NCI-H1105 (cell line): ENCODE data around the gene SOCS4.
"Not testable (repeated sequence)": the region's sequence is repeated elsewhere in the genome, so short reads cannot be mapped to it uniquely, and the experiment has no call there.

ENCODE experiments used
- DNase-seq: peaks from one replicate; lab custom pipeline; 2025; lab: John Stamatoyannopoulos, UW

SOCS4 gene

DNA sequence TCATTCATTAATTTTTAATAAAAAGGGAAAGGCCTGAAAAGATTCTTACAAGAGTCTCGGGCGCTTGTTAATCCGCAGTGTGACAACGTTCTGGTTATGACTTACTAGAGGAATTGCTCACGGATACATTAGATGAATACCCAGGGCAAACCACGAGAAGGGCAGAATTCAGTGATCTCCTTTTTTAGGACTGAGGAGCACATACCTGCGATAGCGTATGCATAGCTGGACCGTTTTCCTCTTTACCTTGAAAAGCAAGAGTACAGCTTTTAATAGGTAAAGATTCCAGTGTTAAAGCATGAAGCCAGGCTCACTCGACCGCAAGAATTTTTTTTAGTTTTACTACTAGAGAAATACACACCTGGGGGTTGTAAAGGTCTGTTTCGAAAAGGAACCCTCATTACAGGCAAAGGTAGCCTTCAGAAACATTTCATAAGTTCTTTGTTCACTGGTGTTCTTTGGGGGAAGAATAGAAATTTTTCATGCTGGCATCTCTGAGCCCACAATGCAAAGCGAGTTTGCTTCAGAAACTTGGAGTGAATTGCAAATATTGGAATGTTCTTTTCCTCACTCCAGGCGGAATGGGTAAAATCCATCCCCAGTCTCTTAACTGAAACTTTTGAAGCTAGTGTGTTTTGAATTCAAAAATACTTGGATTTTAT, 25.4 kb downstream of the SOCS4 start:
- no peak for DNase-seq

DNA sequence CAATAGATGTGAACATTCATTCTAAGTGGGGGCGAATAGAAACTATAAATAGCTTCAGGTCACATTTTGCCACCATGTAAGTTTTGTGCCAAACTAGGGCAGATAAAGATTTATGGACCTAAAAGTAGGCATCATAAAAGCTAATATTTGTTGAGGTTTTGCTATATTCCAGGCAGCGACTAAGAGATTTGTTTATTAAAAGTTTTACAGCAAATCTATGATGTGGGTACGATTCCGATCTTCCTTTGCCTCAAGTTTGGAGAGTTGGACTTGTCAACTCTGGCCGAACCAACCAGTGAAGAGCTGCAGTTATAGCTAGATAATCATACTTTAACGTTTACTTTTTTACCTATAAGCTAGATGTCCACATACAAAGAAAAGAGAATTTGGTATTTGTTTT, 26.0 kb downstream of the SOCS4 start:
- DNase-seq: no peak

DNA sequence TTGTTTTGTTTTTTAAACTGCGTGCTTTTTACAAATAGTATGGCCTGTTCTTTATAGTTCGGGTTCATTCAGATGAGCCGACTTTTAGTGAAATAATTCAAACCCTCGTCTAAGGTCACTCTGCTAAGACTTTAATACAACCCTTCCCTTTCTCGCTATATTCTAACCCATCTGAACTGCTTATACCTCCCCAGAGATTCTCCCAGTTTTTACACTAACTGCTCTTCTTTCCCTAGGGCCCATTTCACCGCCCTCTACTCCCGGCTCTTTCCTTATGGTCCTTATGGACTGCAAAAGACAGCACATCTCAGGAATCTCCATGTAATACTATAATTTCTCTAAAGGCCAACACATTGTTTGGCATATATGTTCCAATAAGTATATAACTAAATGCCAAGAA, 26.5 kb downstream of the SOCS4 start:
- no peak for DNase-seq

DNA sequence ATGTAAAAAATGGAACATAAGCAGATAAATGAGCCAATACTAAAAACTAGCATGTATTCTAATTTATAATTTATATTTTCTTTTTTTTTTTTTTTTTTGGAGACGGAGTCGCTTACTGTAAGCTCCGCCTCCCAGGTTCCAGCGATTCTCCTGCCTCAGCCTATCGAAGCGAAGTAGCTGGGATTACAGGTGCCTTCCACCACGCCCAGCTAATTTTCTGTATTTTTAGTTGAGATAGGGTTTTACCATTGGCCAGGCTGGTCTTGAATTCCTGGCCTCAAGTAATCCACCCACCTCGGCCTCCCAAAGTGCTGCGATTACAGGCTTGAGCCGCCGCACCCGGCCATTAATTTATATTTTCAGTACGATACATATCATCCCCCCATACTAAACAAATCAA, 27.1 kb downstream of the SOCS4 start:
- no peak for DNase-seq

DNA sequence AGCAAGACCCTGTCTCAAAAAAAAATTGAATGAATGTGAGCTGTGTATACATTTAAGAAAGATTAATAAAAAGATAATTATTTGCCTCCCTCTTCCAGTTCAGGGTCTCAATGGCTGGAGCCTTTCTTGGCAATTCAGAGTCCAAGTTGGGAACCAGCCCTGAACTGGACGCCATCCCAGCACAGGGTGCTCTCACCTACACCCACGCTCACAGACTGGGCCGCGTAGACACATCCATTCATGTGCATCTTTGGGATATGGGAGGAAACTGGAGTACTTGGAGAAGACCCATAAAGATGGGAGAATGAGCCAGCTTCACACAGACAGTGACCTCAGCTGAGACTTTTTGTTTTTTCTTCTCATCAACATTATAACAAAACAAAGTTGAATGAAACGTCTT, 30.9 kb downstream of the SOCS4 start:
- DNase-seq: no peak

DNA sequence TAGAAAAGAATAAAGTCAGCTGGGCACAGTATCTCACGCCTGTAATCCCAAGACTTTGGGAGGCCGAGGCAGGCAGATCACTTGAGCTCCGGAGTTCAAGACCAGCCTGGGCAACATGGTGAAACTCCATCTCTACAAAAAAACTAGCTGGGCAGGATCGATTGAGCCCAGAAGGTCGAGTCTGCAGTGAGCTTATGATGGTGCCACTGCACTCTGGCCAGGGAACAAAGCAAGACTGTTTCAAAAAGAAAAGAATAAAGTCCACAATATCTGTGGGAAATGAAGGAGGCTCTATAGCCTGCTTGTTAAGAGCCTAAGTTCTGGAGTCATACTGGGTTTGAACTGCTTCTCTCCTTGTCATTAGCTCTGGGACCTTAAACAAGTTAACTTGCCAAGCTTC, 32.3 kb downstream of the SOCS4 start:
- no peak for DNase-seq

DNA sequence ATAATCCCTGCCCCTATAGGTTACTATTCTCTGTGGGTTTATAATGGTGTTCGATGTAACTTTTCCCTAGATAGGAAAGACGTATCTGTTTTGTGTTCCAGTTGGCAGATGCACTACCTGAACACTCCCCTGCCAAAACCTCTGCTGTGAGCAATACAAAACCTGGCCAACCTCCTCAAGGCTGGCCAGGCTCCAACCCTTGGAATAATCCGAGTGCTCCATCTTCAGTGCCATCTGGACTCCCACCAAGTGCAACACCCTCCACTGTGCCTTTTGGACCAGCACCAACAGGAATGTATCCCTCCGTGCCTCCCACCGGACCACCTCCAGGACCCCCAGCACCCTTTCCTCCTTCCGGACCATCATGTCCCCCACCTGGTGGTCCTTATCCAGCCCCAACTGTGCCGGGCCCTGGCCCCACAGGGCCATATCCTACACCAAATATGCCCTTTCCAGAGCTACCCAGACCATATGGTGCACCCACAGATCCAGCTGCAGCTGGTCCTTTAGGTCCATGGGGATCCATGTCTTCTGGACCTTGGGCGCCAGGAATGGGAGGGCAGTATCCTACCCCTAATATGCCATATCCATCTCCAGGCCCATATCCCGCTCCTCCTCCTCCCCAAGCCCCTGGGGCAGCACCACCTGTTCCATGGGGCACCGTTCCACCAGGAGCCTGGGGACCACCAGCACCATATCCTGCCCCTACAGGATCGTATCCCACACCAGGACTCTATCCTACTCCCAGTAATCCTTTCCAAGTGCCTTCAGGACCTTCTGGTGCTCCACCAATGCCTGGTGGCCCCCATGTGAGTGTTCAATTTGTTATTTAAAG, 35.7 kb downstream of the SOCS4 start:
- DNase-seq: no peak

DNA sequence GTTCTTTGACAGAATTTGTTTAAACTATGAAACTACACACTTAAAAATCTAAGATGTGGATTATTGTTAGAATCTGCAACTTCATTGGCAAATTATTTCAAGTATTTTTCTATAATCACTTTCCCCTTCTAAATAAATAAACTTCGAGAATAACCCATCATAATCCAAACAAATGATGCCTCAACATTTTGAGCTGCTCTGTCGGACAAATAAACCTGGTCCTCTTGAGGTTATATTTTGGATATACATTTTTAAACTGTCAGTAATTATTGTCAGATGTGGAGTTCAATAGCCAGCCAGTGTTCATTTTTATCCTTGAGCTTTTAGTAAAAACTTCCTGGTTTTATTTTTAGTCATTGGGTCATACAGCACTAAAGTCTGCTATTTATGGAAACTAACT, 37.9 kb downstream of the SOCS4 start:
- not testable (repeated sequence) for DNase-seq

DNA sequence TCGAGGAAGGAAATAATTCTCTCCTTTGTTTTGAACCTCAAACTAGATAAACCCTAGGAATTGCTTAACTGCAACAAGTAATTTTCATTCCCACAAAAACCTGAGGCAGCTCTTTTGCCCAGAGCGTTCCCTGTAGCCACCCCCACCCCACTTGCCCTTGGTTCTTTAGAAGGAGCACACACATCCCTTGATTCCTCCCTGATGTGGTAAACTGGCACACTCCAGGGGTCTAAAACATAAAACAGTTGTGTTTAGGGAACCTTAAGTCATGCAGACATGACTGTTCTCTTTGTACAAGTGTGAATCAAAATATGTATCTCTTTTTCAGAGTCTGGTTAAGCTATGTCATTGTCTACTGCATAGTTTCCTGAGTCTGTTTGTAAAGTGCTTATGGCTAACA, 38.4 kb downstream of the SOCS4 start:
- no peak for DNase-seq

DNA sequence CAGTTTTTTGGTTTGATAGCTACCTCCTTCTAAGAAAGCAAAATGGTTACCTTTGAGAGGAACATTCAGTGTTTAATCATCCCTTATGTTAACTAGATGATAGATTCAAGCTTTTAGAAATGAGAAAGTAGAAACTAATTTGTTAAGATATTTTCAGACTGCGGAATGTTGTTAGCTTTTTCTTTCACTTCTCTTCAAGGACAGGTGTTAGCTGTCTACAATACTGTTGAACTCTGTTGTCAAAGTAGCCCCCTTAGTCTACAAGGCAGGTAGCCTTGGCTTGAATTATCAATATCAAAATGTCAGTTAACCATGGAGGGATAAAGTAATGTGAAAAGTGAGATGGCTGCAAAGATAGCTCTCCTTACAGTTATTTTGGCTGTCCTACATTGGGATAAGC, 39.2 kb downstream of the SOCS4 start:
- DNase-seq: no peak

DNA sequence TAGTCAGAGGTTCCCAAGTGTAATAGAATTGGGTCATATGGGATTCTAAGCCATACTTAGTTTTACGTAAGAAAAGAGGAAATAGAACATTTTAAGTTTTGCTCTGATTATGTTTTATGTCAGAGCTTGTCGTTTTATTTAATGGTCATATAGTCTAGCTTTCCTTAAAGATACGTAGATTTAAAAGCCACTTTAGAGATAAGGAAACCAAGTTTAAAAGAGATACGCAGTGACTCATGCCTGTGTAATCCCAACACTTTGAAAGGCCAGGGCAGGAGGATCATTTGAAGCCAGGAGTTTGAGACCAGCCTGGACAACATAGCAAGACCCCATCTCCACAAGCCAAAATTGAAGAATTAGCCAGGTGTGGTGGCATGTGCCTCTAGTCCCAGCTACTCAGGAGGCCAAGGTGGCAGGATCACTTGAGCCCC, 44.0 kb downstream of the SOCS4 start:
- DNase-seq: no peak

DNA sequence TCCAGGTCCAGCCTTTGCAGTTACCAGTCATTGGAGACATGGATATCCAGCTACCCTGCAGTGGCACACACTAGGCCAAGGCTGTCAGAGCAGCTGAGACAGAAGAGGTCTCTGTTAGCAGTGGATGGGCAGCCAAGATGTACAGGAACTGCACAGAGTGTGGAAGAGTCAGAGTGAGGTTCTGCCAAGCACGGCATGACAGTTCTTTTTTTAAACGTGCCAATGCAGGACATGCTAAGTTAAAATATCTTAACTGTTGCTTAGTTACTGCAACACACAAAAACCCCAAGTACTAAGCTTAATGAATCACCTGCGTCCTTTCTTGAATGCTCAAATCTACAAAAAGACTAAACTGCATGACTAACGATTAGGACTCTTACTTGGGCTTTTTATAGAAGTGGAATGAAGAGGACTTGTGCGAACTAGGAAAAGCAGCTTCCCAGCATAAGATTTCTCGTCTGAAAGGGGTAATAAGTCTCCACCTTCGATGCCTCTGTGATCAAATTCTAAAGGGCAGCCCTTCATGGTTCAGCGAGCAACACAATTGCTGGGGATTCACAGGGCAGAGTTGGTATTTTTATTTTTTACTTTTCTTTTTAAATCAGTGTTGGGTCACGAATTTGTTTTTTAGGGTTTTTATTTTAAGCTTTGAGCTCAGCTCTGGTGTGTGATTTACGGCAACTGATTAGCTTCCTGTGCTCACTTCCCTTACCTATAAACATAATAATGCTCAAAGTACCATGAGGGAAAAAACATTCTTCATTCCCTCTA, 45.0 kb downstream of the SOCS4 start:
- no peak for DNase-seq

DNA sequence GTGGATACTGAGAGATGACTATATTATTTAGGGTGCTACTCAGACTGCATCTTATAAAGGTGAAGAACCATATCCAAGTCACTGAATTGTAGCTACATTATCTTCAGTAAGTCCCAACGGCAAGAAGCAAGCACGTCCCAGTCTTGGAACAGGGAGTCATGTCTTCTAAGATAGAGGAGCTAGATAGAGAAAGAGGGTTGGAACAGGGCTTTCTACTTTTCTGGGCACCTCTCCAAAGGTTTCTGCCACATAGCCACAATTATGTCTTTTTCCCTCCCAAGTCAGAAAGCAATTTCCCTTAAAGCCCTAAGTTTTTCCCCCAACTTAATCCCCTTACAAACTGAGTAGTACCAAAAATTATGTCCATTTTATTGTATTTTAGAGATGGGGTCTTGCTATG, 46.8 kb downstream of the SOCS4 start:
- no peak for DNase-seq

DNA sequence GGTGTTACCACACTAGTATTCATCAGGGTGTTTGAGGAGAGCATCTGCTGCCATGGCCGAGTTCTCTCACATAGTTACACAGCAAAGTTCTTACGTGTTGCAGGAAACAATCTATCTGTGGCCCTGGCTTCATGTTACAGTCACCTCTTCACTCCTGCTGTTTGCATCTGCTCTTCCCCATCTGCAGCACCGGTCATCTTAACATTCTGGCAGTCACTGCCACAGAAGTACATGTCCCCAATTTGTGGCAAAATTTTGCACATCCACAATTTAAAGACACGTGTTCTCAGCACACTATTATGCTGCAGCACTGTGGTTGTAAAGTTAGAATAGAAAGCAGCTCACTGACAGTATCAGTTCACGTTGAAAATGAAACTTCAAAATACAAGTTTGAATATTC, 47.6 kb downstream of the SOCS4 start:
- DNase-seq: no peak

DNA sequence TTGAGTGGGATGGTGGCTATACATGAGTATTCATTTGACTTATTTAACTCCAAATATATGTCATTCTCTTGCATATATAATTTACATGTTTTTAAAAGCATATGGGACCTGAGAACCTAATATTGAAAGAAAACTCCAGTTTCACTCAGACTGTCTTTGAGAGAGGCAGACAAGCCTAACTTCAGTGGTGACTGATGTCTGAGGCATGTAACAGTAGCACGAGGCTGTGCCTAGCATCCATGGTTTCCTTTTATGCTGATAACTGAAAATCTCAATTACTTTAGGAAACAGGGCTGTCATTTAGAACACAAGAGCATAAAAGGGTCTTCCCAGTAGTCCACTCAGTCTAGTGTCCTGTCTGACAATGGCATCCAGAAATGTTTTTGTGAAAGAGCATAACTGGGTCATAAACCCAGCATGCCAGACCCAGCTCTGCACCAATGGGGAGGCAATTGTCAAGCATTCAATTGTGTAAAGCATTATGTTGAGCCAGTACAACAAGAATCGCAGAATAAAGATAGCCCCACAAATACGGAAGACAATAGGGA, 48.7 kb downstream of the SOCS4 start:
- DNase-seq: no peak

DNA sequence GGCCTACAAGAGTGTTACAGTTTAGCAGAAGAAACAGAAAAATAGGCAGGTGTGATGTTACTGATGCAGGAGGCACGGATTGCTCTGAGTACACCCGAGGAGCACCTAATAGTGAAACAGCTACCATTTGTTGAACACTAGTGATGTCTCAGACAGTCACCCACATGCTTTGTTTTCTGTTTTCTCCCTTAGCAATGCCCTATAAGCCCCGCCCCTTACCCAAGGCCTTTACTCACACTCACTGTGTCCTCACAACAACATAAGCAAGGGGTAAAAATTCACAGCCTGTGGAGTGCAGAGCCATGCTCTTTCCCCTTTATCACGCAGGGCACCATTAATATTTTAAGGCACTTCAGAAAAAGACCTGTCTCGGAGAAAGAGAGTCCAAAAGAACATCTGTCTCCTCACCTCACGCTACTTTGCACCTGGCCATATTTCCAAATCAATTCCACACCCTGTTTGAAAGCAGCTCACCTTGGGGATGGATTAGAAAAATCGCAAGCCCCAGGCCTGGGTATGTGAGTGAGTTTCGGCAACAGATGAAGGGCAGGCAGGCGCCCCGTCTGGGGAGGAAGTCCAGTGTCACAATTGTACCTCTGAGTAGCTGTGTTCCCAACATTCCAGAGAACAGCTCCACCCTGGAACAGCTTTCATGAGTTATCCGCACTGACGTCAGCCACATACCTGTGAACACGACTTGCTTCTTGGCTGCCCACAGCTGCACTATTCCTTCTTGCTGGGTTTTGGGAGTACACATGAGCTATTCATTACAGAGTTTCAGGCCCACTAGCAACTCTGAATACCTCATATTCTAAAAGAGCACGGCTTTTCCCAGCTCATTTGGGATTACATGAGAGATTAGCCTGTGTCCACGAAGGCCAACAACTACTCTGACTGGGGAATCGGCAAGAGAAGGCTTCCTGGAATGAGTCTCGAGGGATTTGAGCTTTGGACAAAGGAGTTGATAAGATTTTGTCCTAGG, 50.4 kb downstream of the SOCS4 start:
- no peak for DNase-seq

DNA sequence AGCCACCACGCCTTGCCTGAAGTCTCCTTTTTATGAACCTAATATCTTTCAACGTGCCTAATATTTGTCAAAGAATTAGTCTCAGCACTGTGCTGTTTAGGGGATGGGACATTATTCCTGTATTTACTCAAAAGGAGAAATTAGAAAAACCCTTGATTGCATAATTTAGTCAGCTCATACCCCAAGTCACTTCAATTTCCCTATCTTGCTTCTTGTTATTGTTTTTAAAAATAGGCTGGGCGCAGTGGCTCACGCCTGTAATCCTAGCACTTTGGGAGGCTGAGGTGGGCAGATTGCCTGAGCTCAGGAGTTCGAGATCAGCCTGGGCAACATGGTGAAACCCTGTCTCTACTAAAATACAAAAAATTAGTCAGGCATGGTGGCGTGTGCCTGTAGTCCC, 52.9 kb downstream of the SOCS4 start:
- not testable (repeated sequence) for DNase-seq

DNA sequence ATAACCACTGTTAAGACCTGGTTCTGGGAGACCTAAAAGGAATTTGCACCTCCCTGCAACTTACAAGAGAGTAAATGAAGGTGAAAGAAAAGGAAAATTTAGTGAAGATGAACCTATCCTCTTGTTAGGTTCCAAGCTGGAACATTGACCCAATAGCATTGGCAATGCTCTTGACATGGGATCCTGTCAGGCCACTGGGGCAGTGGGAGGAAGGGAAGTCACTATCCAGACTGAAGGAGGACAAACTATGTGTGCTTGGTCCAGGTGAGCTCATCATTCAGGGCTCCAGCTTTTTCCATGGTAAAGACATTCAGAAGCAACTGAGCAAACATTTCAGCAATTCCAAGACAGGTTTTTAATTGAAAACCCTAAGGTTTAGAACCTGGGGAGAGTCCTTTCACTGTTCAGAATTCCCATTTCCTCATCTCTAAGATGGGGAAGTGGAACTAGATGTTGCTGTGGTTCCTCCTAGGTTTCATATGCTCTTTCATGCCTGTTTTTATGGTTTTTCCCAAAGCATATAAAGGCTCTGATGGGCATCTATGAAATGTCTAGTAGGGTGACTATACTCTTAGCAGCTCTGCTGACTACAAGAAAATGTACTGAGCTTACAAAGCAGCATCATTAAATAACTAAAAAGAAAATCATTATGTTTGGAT, 57.5 kb downstream of the SOCS4 start:
- no peak for DNase-seq

DNA sequence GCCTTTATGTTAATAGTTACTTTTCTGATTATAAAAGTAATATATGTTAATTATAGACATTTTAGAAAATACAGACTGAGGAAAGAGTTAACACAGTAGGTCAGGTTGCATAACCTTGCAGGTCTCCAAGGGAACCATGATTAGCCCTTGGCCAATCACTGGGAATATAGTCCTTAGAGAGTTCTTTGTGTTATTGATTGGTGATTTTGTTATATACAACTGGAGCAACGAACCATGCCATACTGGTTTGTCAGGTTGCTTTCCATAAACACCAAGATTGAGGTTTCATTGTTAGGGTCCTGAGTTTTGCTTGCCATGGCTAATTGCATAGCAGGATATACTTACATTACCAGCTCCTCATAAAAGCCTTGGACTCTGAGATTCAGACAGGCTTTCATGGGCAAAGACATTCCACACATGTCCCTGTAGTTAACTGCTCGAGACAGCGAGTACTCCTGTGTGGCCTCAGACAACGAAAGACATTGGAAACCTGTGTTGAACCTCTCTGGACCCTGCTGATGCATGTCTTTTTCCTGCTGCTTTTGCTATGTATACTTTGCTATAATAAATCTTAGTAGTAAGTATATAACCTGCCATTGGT, 58.1 kb downstream of the SOCS4 start:
- DNase-seq: no peak

DNA sequence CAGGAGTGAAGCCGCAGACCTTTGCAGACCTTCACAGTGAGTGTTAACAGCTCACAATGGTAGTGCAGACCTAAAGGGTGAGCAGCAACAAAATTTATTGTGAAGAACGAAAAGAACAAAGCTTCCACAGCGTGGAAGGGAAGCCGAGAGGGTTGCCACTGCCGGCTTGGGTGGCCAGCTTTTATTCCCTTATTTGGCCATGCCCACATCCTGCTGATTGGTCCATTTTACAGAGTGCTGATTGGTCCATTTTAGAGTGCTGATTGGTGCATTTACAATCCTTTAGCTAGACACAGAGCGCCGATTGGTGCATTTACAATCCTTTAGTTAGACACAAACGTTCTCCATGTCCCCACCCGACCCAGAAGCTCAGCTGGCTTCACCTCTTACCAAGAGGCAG, 59.9 kb downstream of the SOCS4 start:
- DNase-seq: no peak

DNA sequence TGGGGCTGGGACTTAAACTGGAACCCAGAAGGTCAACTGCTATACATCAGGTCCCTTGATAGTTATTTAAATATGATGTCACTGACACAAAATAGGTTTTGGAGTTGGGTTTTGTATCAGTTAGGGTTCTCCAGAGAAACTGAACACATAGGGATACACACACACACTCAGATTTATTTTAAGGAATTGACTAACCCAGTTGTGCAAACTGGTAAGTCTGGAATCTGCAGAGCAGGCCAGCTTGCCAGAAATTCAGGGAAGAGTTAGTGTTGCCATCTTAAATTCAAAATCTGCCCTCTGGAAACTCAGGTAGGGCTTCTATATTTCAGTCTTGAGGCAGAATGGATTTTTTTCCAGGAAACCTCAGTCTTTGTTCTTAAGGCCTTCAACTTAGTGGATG, 61.3 kb downstream of the SOCS4 start:
- no peak for DNase-seq
